SK-N-SH (cell line): ENCODE measurements around the gene ATG9A. TPM values are rescaled to one million over a fixed set of nuclear protein-coding genes. Genes with fewer than 3 reads are reported as not detected.

ENCODE experiments used
- CTCF ChIA-PET: fragments of 300-600, 350-600 bp; formaldehyde crosslinking; extraction: SDS; loops from one replicate; lab custom pipeline; 2021; lab: Yijun Ruan, JAX
- POLR2A ChIA-PET: fragments of 350-600 bp; sonication (Branson Sonifier 250); formaldehyde crosslinking; extraction: SDS; loops from one replicate; lab custom pipeline; 2020; ENCODE audit warnings: antibody characterized with exemption, inconsistent platforms; lab: Yijun Ruan, JAX
- DNase-seq: peaks from one replicate; pipeline ENCODE4 v3.0.0; 2012
- H2AFZ ChIP-seq: fragments of 200-600 bp; sonication (generic); 2 replicates; pipeline ENCODE4 v1.8.1; 2016; ENCODE audit warnings: antibody characterized with exemption, mild to moderate bottlenecking, low read depth
- H3F3A ChIP-seq: fragments of 200-600 bp; sonication (generic); replicated peaks from 2 replicates; pipeline ENCODE3; 2016; ENCODE audit warnings: antibody characterized with exemption, mild to moderate bottlenecking; ENCODE audit not compliant: insufficient read depth
- H3K27ac ChIP-seq, 2 experiments: fragments of 200-500 bp in 1 of 2; fragments of 200-600 bp in 1 of 2; sonication (Bioruptor generic) in 1 of 2; sonication (generic), shearing (Covaris generic) in 1 of 2; 2 replicates each; pipeline versions ENCODE4 v1.5.1 to v1.6.1; 2014 to 2016; ENCODE audit warnings: low read depth in 2 of 2, inconsistent platforms in 1 of 2, low read length in 1 of 2, mild to moderate bottlenecking in 1 of 2, mixed read lengths in 1 of 2
- H3K27me3 ChIP-seq: fragments of 200-600 bp; sonication (generic), shearing (Covaris generic); 2 replicates; pipeline ENCODE4 v1.6.1; 2016; ENCODE audit warnings: mixed run types; ENCODE audit not compliant: insufficient read depth
- H3K36me3 ChIP-seq, 2 experiments: fragments of 200-500 bp in 1 of 2; fragments of 200-600 bp in 1 of 2; sonication (Bioruptor generic) in 1 of 2; sonication (generic) in 1 of 2; replicated peaks in 1 of 2; 2 replicates each; pipeline versions ENCODE3 to v1.5.1; 2014 to 2016; ENCODE audit warnings: low read length in 1 of 2, mild to moderate bottlenecking in 1 of 2; ENCODE audit not compliant: insufficient read depth in 2 of 2, control insufficient read depth in 1 of 2
- H3K4me1 ChIP-seq, 2 experiments: fragments of 200-500 bp in 1 of 2; fragments of 200-600 bp in 1 of 2; sonication (Bioruptor generic) in 1 of 2; sonication (generic), shearing (Covaris generic) in 1 of 2; 2 replicates each; pipeline versions ENCODE4 v1.5.1 to v1.6.1; 2014 to 2016; ENCODE audit warnings: low read depth in 1 of 2, low read length in 1 of 2, mixed run types in 1 of 2; ENCODE audit not compliant: insufficient read depth in 2 of 2, control insufficient read depth in 1 of 2
- H3K4me2 ChIP-seq: fragments of 200-600 bp; sonication (generic), shearing (Covaris generic); 2 replicates; pipeline ENCODE4 v1.6.1; 2017; ENCODE audit warnings: mixed run types
- H3K4me3 ChIP-seq, 2 experiments: fragments of 200-500 bp in 1 of 2; fragments of 200-600 bp in 1 of 2; sonication (Bioruptor generic) in 1 of 2; sonication (generic), shearing (Covaris generic) in 1 of 2; 2 replicates each; pipeline versions ENCODE4 v1.5.1 to v1.8.1; 2014 to 2016; ENCODE audit warnings: low read depth in 2 of 2, inconsistent platforms in 1 of 2, low read length in 1 of 2, mild to moderate bottlenecking in 1 of 2, mixed read lengths in 1 of 2, moderate library complexity in 1 of 2
- H3K79me2 ChIP-seq: fragments of 200-600 bp; sonication (generic); 2 replicates; pipeline ENCODE4 v1.8.1; 2017; ENCODE audit warnings: mild to moderate bottlenecking; ENCODE audit not compliant: insufficient read depth
- H3K9ac ChIP-seq: fragments of 200-600 bp; sonication (generic); 2 replicates; pipeline ENCODE4 v1.6.1; 2017; ENCODE audit warnings: mixed run types
- H3K9me2 ChIP-seq: fragments of 200-600 bp; sonication (generic); 2 replicates; pipeline ENCODE4 v1.6.1; 2017; ENCODE audit warnings: mixed run types
- H3K9me3 ChIP-seq: fragments of 200-600 bp; sonication (generic); 2 replicates; pipeline ENCODE4 v1.6.1; 2017; ENCODE audit warnings: mixed run types, mild to moderate bottlenecking, moderate library complexity
- H4K20me1 ChIP-seq: fragments of 200-600 bp; sonication (generic); 2 replicates; pipeline ENCODE4 v1.6.1; 2017; ENCODE audit warnings: mild to moderate bottlenecking, mixed run types; ENCODE audit not compliant: insufficient read depth
- CTCF ChIP-seq: fragments of 200-600 bp; sonication (generic); IDR thresholded peaks from 2 replicates; pipeline ENCODE4 v1.6.1; 2017; ENCODE audit warnings: antibody characterized with exemption, mild to moderate bottlenecking, moderate library complexity
- FOSL2 ChIP-seq: IDR thresholded peaks from 2 replicates; pipeline ENCODE4 v1.4.0; 2012; ENCODE audit warnings: low read depth, mild to moderate bottlenecking, moderate library complexity, borderline replicate concordance
- FOXM1 ChIP-seq: IDR thresholded peaks from 2 replicates; pipeline ENCODE4 v1.4.0; 2012; ENCODE audit warnings: low read depth, mild to moderate bottlenecking
- GABPA ChIP-seq: IDR thresholded peaks from 2 replicates; pipeline ENCODE4 v1.4.0; 2012; ENCODE audit warnings: low read depth, mild to moderate bottlenecking
- JUND ChIP-seq: IDR thresholded peaks from 2 replicates; pipeline ENCODE4 v1.4.0; 2012
- MEF2A ChIP-seq: IDR thresholded peaks from 2 replicates; pipeline ENCODE4 v1.4.0; 2012; ENCODE audit warnings: low read depth, borderline replicate concordance
- RAD21 ChIP-seq: IDR thresholded peaks from 2 replicates; pipeline ENCODE4 v1.6.1; 2012; ENCODE audit warnings: mild to moderate bottlenecking, low read length
- REST ChIP-seq: IDR thresholded peaks from 2 replicates; pipeline ENCODE4 v1.6.1; 2012; ENCODE audit warnings: mild to moderate bottlenecking, low read depth, low read length, moderate library complexity
- RFX5 ChIP-seq: IDR thresholded peaks from 2 replicates; pipeline ENCODE4 v1.6.1; 2012; ENCODE audit warnings: mild to moderate bottlenecking, improper control_type of control experiment, low read length
- SMC3 ChIP-seq: IDR thresholded peaks from 2 replicates; pipeline ENCODE4 v1.6.1; 2012; ENCODE audit warnings: low read depth, low read length, improper control_type of control experiment
- TCF12 ChIP-seq: IDR thresholded peaks from 2 replicates; pipeline ENCODE4 v1.4.0; 2012
- USF1 ChIP-seq: IDR thresholded peaks from 2 replicates; pipeline ENCODE4 v1.4.0; 2012; ENCODE audit warnings: low read depth, borderline replicate concordance
- ZBTB33 ChIP-seq: IDR thresholded peaks from 2 replicates; pipeline ENCODE4 v1.4.0; 2012; ENCODE audit warnings: low read depth, borderline replicate concordance
- WGBS: methylation state at CpG from one replicate; pipeline ENCODE4 v1.1.6; 2017; ENCODE audit warnings: low lambda C conversion rate; 5-methylcytosine and 5-hydroxymethylcytosine counted together
- polyA plus RNA-seq, 3 experiments: library from polyadenylated mRNA; depleted of rRNA; stranded (reverse); fragments of >200 nt; gene quantifications; 2 replicates each; pipeline ENCODE4 v1.2.3, GENCODE V29; 2012

Gene ATG9A
- polyA plus RNA-seq, 1 of the 3 experiments (the other 2 are of a cell fraction), result 29.6 TPM

- TF ChIP-seq USF1, result no peak
- TF ChIP-seq JUND, result no peak
- TF ChIP-seq FOSL2, result no peak
- TF ChIP-seq FOXM1, result no peak
- no peak for TF ChIP-seq GABPA
- TF ChIP-seq, all 33 proteins: peak for 0
Measured at GRCh38 chr2:219221957-219222518, 7.4 kb downstream of the ATG9A start (continued).

GRCh38 chr2:219220652-219221402 lies 8.6 kb downstream of the ATG9A start:
- Histone ChIP-seq H3K79me2 (no peaks in the 10 kb centered on the region), H3K4me3 (no peak overlapping the region), H3K27ac (no peak overlapping the region)
- no peak for DNase-seq
- WGBS, result 96% methylated on average over 17 of the region's 19 CpGs
- TF ChIP-seq MEF2A (no peak), ZBTB33 (no peak), SMC3 (no peak), CTCF (no peak), TCF12 (no peak), RFX5 (no peak), RAD21 (no peak), GABPA (no peak), REST (no peak)
- TF ChIP-seq, all 33 proteins: peak for 0
- Histone ChIP-seq H2AFZ (no peak overlapping the region), H3K4me1 (peaks cover 5 to 30% of the 10 kb centered on the region in 2 experiments; a peak in 3 of 4 replicates), H3K27me3 (no peaks in the 10 kb centered on the region), H3K9me3 (no peaks in the 10 kb centered on the region), H3K4me2 (no peak overlapping the region), H3K9ac (no peak overlapping the region), H3K36me3 (peaks cover 10 to 55% of the 10 kb centered on the region in 2 experiments), H3F3A (peaks cover 27% of the 10 kb centered on the region), H4K20me1 (no peaks in the 10 kb centered on the region), H3K9me2 (no peaks in the 10 kb centered on the region)
- POLR2A ChIA-PET, result interaction anchor here (0.5 kb wide), 1 partner anchor 14 kb away, joined by 3 read pairs; no protein-coding TSS in a partner anchor
- CTCF ChIA-PET, result interaction anchor here (1.0 to 3.3 kb wide), 4 partner anchors 8 to 66 kb away, joined by 3 to 15 read pairs (median 4); partner anchors contain the start of genes ANKZF1 and ATG9A
